Measurements from ENCODE around the gene RETREG1. TPM values are rescaled to one million over a fixed set of nuclear protein-coding genes. Genes with fewer than 3 reads are reported as not detected.

Gene RETREG1
- 0.16 and 0.39 TPM in 2 replicates for total RNA-seq

GRCh38 chr5:16616536-16617273 lies at the start of gene RETREG1:
Gene RETREG1 (minus strand): TSS chr5:16616997. CDS start chr5:16616971, 26 bp downstream.

GRCh38 chr5:16465544-16466432 lies 151.0 kb downstream of the RETREG1 start, which contains the start of gene ZNF622:
Gene ZNF622 (minus strand): TSS chr5:16465800. CDS start chr5:16465665, 135 bp downstream.

Other genes with a start within 250 kb of the RETREG1 start
- 31.3 and 35.0 TPM in 2 replicates for gene ZNF622, start 151.2 kb downstream of the RETREG1 start, total RNA-seq

All from epithelial cell of alveolus of lung (primary cell).